Embryonic facial prominence (tissue), 1 donor: ENCODE data around the gene DIP2C.
"Not testable (repeated sequence)": the region's sequence is repeated elsewhere in the genome, so short reads cannot be mapped to it uniquely, and the experiment has no call there.

Experiments
- DNase-seq: peaks from one replicate; pipeline ENCODE4 v3.0.0-alpha.2; 2016; ENCODE audit errors: extremely low spot score

DIP2C gene

GRCh38 chr10:482051-482501 lies 207.4 kb downstream of the DIP2C start:
- DNase-seq: no peak

DNA sequence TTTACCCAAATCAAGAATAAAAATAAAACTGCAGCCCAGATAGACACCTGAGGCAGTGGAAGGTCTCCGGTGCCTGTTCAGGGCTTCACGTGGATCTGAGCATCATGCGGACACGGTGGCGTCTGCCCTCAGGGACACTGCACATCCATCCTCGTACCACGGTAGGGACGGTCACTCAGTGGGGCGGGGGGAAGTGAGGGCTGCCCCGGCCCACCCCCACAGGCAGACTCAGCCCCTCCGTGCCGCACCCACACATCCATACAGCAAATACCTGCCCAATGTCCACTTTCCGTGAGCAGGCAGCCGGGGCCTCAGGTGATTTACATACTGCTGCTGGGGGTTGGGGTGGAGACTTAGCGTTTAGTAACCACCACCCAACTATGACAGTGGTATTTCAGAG lies 207.8 kb downstream of the DIP2C start:
- no peak for DNase-seq

DNA sequence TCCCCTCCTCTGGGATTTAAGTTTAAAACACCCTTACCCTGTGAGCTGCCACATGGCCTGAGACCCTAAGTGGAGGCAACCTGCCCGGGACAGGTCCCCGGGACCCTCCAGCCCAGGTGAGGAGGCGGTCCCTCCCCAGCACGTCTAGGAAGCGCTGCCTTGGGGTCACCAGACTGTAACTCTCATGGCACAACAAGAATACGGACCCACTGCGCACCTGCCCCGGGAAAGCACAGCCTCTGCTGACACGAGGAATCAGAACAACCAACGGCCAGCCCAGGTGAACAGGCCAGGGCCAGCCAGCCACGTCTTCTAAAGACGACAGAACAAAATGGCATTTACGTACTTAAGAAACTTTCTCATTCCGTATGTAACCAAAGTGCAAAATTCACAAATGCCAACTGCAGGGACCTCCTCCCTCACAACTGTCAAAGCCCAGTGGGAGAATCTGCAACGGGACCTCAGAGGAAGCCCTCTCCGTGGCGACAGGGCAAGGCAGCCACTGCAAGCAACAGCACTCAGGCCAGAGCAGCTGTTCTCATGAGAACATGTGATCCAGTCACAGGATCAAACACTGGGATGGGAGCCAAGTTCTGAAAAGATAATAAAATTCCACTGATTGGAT lies 208.4 kb downstream of the DIP2C start:
- no peak for DNase-seq

- no peak for DNase-seq
Measured at GRCh38 chr10:480498-480927, 209.0 kb downstream of the DIP2C start.

DNA sequence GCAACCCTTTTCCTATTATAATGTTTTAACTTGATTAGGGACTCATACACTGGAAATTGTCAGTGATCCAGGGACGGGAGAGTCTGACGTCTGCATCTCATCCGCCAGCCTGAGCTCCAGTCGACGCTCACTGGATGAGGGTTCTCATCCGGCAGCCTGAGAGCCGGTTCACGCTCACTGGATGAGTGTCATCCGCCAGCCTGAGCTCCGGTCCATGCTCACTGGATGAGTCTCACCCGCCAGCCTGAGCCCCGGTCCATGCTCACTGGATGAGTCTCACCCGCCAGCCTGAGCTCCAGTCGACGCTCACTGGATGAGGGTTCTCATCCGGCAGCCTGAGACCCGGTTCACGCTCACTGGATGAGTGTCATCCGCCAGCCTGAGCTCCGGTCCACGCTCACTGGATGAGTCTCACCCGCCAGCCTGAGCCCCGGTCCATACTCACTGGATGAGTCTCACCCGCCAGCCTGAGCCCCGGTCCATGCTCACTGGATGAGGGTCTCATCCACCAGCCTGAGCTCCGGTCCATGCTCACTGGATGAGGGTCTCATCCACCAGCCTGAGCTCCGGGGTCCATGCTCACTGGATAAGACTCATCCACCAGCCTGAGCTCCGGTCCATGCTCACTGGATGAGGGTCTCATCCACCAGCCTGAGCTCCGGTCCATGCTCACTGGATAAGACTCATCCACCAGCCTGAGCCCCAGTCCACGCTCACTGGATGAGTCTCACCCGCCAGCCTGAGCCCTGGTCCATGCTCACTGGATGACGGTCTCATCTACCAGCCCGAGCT lies 209.6 kb downstream of the DIP2C start:
- not testable (repeated sequence) for DNase-seq

GRCh38 chr10:478471-479245 lies 210.8 kb downstream of the DIP2C start:
- DNase-seq: no peak

GRCh38 chr10:477620-478019 lies 211.8 kb downstream of the DIP2C start:
- DNase-seq: no peak

GRCh38 chr10:476455-476780 lies 213.1 kb downstream of the DIP2C start:
- DNase-seq: no peak

GRCh38 chr10:475709-476454 lies 213.6 kb downstream of the DIP2C start:
- DNase-seq: no peak

- no peak for DNase-seq
Measured at GRCh38 chr10:474946-475345, 214.5 kb downstream of the DIP2C start.

- no peak for DNase-seq
Measured at GRCh38 chr10:474406-474805, 215.1 kb downstream of the DIP2C start.

- DNase-seq: no peak
Measured at GRCh38 chr10:472241-472910, 217.1 kb downstream of the DIP2C start.

GRCh38 chr10:470339-471003 lies 219.0 kb downstream of the DIP2C start:
- no peak for DNase-seq

DNA sequence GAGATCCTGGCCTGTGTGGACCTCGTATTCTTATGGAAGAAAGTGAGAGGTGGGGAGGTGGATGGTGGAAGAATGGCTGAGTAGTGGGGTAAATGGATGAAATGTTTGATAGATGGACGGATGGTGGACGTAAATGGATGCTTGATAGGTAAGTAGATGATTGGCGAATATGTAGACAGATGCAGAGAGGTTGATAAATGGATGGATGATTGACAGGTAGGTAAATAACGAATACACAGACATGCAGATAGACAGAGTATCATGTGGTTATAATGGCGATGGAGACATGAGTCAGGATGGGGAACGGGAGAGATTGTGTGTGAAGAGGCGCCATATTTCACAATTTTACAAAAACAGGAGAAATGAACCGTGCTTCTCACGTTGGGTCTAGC lies 219.5 kb downstream of the DIP2C start:
- no peak for DNase-seq

GRCh38 chr10:459743-460142 lies 229.7 kb downstream of the DIP2C start:
- DNase-seq: no peak

- no peak for DNase-seq
Measured at GRCh38 chr10:458421-458851, 231.0 kb downstream of the DIP2C start.

DNA sequence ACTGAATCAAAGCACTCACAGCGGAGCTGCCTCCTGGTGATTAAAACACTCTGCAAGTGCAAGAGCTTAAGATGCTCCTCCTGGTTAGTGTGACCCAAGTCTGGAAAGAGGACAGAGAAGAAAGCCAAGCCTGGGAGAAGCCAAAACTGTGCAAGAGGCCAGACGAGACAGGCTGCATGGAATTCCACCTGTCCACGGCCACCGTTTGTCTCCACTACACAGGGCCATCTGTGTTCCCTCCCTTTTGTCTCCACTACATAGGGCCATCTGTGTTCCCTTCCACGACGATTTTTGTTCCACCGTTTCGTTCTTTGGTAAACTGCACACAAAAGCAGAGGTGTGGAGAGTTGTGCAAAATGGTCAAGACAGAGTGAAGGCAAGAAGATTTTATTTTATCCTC lies 233.0 kb downstream of the DIP2C start:
- DNase-seq: no peak

- no peak for DNase-seq
Measured at GRCh38 chr10:454860-455259, 234.6 kb downstream of the DIP2C start.

GRCh38 chr10:453647-454046 lies 235.8 kb downstream of the DIP2C start:
- no peak for DNase-seq

GRCh38 chr10:452512-453426 lies 236.7 kb downstream of the DIP2C start:
- DNase-seq: no peak
